ENCODE data around the gene SMIM28. TPM values are rescaled to one million over a fixed set of nuclear protein-coding genes. Genes with fewer than 3 reads are reported as not detected.

Gene SMIM28
- total RNA-seq, 1 experiment from 2014 or later = not detected

DNA sequence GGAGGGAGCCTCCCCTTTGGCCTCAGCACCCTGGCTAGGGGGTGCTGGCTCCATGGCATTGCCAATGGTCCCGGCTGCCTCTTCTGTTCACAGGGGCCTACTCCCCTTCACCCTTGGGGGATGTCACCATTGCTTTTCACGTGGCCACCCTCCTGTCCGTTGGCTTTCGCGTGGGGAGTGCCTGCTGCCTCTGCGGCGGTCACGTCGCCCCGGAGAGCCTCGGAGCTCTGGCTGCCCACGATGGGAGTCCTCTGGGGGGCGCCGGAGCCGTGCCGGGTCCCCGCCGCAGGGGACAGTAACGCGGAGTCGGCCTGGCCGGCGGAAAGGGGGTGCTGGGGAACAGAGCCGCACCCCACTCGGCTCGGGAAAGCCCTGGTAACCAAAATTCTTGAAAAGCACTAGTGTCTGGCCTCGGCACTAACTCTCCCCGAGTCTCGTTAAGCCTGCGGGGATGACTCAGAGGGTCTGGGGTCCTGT is 25.7 kb downstream of the SMIM28 start:
- peak overlapping the region; percentile 87 for H3K27ac ChIP-seq (ENCODE audit: low read length)
- no TSS peak for BruUV-seq (replicated peaks)
- peaks cover 18% of the 10 kb centered on the region for H3K36me3 ChIP-seq (ENCODE audit: control insufficient read depth, insufficient read depth, low read length)
- H3K4me3 ChIP-seq (ENCODE audit: low read depth in 2 of 2, low read length in 2 of 2) = peak overlapping the region; percentile 79 to 92
- peaks cover 6% of the 10 kb centered on the region for H3K4me1 ChIP-seq (ENCODE audit: control insufficient read depth, insufficient read depth, low read length)
- H3K27me3 ChIP-seq (ENCODE audit: control insufficient read depth, insufficient read depth, low read length) = no peaks in the 10 kb centered on the region
- H3K9me3 ChIP-seq (ENCODE audit: control insufficient read depth, insufficient read depth, low read depth, low read length) = no peaks in the 10 kb centered on the region
- intact Hi-C loops (cut with micrococcal nuclease; ENCODE audit: unreplicated experiment) (no loop called here), in situ Hi-C loops (cut with HindIII; ENCODE audit: low pct_unique_long_range_greater_than_20kb, low sequenced_read_pairs) (no loop called here)
- CTCF ChIA-PET = interaction anchor here (0.7 kb wide), 1 partner anchor 402 kb away, joined by 3 read pairs; no protein-coding TSS in a partner anchor
- DNase-seq (ENCODE audit: low read depth, low spot score) (no peak), ATAC-seq (peak; percentile 49)
- TF ChIP-seq SIN3A (IDR thresholded peaks at IDR 0.05; ENCODE audit: borderline replicate concordance, insufficient read depth, low read depth, low read length) (no peak), POLR2AphosphoS5 (IDR thresholded peaks at IDR 0.05; ENCODE audit: low read depth, low read length) (no peak), TCF7L2 (IDR thresholded peaks at IDR 0.05; ENCODE audit: low read depth, low read length) (no peak)
- TF ChIP-seq, protein P1, sequence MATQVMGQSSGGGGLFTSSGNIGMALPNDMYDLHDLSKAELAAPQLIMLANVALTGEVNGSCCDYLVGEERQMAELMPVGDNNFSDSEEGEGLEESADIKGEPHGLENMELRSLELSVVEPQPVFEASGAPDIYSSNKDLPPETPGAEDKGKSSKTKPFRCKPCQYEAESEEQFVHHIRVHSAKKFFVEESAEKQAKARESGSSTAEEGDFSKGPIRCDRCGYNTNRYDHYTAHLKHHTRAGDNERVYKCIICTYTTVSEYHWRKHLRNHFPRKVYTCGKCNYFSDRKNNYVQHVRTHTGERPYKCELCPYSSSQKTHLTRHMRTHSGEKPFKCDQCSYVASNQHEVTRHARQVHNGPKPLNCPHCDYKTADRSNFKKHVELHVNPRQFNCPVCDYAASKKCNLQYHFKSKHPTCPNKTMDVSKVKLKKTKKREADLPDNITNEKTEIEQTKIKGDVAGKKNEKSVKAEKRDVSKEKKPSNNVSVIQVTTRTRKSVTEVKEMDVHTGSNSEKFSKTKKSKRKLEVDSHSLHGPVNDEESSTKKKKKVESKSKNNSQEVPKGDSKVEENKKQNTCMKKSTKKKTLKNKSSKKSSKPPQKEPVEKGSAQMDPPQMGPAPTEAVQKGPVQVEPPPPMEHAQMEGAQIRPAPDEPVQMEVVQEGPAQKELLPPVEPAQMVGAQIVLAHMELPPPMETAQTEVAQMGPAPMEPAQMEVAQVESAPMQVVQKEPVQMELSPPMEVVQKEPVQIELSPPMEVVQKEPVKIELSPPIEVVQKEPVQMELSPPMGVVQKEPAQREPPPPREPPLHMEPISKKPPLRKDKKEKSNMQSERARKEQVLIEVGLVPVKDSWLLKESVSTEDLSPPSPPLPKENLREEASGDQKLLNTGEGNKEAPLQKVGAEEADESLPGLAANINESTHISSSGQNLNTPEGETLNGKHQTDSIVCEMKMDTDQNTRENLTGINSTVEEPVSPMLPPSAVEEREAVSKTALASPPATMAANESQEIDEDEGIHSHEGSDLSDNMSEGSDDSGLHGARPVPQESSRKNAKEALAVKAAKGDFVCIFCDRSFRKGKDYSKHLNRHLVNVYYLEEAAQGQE (IDR thresholded peaks at IDR 0.05; ENCODE audit: insufficient read depth in 1 of 2, low read depth in 2 of 2, low read length in 1 of 2) = no peak
- TF ChIP-seq, protein P2, sequence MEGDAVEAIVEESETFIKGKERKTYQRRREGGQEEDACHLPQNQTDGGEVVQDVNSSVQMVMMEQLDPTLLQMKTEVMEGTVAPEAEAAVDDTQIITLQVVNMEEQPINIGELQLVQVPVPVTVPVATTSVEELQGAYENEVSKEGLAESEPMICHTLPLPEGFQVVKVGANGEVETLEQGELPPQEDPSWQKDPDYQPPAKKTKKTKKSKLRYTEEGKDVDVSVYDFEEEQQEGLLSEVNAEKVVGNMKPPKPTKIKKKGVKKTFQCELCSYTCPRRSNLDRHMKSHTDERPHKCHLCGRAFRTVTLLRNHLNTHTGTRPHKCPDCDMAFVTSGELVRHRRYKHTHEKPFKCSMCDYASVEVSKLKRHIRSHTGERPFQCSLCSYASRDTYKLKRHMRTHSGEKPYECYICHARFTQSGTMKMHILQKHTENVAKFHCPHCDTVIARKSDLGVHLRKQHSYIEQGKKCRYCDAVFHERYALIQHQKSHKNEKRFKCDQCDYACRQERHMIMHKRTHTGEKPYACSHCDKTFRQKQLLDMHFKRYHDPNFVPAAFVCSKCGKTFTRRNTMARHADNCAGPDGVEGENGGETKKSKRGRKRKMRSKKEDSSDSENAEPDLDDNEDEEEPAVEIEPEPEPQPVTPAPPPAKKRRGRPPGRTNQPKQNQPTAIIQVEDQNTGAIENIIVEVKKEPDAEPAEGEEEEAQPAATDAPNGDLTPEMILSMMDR (IDR thresholded peaks at IDR 0.05) = no peak
- POLR2A ChIA-PET = no interaction called here

DNA sequence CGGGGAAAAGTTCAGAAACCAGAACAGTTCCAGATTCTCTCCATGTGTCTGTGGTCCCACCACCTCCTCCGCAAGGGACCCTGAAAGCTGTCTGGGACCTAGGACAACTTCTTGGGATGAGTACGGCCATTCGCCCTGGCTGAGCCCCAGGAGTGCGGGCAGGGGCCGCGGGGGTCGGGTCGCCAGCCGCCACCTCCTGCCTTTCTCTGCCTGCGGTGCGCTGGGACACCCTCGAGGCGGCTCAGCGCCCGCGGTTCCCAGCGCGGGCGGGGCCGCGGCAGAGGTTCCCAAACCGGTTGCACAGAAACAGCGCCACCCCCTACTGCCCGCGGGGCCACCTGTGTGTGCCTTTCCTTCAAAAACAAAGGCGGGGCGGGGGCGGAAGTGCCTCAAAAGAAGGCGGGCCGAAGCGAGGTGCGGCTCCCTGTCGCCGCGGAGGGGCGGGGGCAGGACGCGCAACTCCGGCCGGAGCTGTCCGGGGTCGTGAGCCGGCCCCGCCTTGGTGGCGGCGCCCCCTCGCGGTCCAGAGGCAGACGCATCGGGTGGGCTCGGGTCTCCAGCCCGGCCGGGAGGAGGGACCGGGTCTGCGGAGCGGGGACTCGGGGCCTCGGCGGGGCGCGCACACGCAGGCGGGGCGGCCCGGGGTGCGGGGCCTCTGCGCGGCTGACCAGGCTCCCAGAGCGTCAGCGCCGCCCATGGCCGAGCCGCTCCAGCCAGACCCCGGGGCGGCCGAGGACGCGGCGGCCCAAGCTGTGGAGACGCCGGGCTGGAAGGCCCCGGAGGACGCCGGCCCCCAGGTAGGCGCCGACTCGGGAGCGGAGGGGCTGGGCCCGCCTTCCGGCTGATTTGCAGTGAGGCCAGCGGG is 26.3 kb downstream of the SMIM28 start, which contains the start of gene HEBP2:
TSS of gene HEBP2 (plus strand) at position 423 of the 865 bp plus-strand sequence. CDS start at position 696, 273 bp downstream.
- CTCF ChIA-PET = interaction anchor here (0.7 kb wide), 2 partner anchors 287 to 402 kb away, joined by 3 read pairs; no protein-coding TSS in a partner anchor
- no TSS peak for BruUV-seq (replicated peaks)
- DNase-seq (ENCODE audit: low read depth, low spot score) = peak; percentile 36

More for the DNA sequence above, 26.3 kb downstream of the SMIM28 start, which contains the start of gene HEBP2:
- Histone ChIP-seq H3K27ac (ENCODE audit: low read length) (peak within 1 kb of the TSS; percentile 87), H3K9me3 (ENCODE audit: control insufficient read depth, insufficient read depth, low read depth, low read length) (no peaks in the 10 kb centered on the region), H3K4me1 (ENCODE audit: control insufficient read depth, insufficient read depth, low read length) (peaks cover 6% of the 10 kb centered on the region), H3K27me3 (ENCODE audit: control insufficient read depth, insufficient read depth, low read length) (no peaks in the 10 kb centered on the region), H3K4me3 (ENCODE audit: low read depth in 2 of 2, low read length in 2 of 2) (peak within 1 kb of the TSS; percentile 79 to 92), H3K36me3 (ENCODE audit: control insufficient read depth, insufficient read depth, low read length) (peaks cover 18% of the 10 kb centered on the region)
- ATAC-seq = peak; percentile 97
- TF ChIP-seq SIN3A (IDR thresholded peaks at IDR 0.05; ENCODE audit: borderline replicate concordance, insufficient read depth, low read depth, low read length) (peak; percentile 51; the same call in 1 of the 2 replicates), POLR2AphosphoS5 (IDR thresholded peaks at IDR 0.05; ENCODE audit: low read depth, low read length) (peak; percentile 57), TCF7L2 (IDR thresholded peaks at IDR 0.05; ENCODE audit: low read depth, low read length) (peak; percentile 44; the same call in 1 of the 2 replicates)
- TF ChIP-seq, protein P2 (IDR thresholded peaks at IDR 0.05) = peak; percentile 89
- TF ChIP-seq, protein P1 (IDR thresholded peaks at IDR 0.05; ENCODE audit: insufficient read depth in 1 of 2, low read depth in 2 of 2, low read length in 1 of 2) = no peak
- intact Hi-C loops (cut with micrococcal nuclease; ENCODE audit: unreplicated experiment) (no loop called here), in situ Hi-C loops (cut with HindIII; ENCODE audit: low pct_unique_long_range_greater_than_20kb, low sequenced_read_pairs) (no loop called here)
- POLR2A ChIA-PET = no interaction called here

Data from Panc1 (cell line).